Stimulated activated CD8-positive, alpha-beta memory T cell treated with anti-CD3 and anti-CD28 coated beads, Interleukin-4, amount 100 ng/mL, for 4 hours (primary cell): Measurements from ENCODE around the gene B2M.
"Not testable (repeated sequence)": the region's sequence is repeated elsewhere in the genome, so short reads cannot be mapped to it uniquely, and the experiment has no call there.

ENCODE experiments used
- DNase-seq, 2 donors: peaks; one replicate each; pipeline ENCODE4 v3.0.0-alpha.2; 2020; ENCODE audit warnings: low read depth in 2 of 2, low spot score in 1 of 2

B2M gene

DNA sequence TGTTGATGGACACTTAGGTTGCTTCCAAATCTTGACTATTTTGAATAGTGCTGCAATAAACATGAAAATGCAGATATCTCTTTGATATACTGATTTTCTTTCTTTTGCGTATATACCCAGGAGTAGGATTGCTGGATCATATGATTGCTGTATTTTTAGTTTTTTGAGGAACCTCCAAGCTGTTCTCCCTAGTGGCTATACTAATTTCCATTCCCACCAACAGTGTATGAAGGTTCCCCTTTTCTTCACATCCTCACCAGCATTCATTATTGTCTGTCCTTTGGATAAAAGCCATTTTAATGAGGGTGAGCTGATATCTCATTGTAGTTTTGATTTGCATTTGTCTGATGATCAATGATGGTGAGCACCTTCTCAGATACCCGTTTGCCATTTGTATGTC lies 12.7 kb upstream of the B2M start:
- no peak for DNase-seq

DNA sequence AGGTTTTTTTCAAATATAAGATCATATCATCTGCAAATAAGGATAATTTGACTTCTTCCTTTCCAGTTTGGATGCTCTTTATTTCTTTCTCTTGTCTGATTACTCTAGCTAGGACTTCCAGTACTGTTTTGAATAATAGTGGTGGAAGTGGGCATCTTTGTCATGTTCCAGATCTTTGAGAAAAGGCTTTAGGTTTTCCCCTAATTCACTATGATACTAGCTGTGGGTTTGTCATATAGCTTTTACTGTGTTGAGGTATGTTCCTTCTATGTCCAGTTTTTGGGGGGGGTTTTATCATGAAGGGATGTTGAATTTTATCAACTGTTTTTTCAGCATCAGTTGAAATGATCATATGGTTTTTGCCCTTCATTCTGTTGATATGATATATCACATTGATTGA lies 10.6 kb upstream of the B2M start:
- DNase-seq: not testable (repeated sequence)

GRCh38 chr15:44705986-44706385 lies 5.3 kb upstream of the B2M start:
- DNase-seq: no peak

DNA sequence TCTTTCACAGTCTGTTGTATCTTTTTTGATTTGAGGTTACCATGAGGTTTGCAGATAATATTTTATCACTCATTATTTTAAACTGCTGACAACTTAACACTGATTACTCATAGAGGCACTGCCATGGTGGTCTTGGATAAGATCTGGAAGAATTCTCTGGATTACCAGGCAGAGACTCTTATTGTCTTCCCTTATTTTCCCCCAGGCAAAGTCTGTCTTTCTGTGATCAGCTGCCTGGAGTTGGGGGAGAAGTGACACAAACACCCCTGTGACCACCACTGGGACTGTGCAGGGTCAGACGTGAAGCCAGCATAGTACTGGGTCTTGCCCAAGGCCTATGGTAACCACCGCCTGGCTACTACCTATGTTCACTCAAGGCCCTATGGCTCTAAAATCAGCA lies 4.9 kb upstream of the B2M start:
- no peak for DNase-seq

GRCh38 chr15:44706946-44707636 lies 4.2 kb upstream of the B2M start:
- DNase-seq: no peak

DNA sequence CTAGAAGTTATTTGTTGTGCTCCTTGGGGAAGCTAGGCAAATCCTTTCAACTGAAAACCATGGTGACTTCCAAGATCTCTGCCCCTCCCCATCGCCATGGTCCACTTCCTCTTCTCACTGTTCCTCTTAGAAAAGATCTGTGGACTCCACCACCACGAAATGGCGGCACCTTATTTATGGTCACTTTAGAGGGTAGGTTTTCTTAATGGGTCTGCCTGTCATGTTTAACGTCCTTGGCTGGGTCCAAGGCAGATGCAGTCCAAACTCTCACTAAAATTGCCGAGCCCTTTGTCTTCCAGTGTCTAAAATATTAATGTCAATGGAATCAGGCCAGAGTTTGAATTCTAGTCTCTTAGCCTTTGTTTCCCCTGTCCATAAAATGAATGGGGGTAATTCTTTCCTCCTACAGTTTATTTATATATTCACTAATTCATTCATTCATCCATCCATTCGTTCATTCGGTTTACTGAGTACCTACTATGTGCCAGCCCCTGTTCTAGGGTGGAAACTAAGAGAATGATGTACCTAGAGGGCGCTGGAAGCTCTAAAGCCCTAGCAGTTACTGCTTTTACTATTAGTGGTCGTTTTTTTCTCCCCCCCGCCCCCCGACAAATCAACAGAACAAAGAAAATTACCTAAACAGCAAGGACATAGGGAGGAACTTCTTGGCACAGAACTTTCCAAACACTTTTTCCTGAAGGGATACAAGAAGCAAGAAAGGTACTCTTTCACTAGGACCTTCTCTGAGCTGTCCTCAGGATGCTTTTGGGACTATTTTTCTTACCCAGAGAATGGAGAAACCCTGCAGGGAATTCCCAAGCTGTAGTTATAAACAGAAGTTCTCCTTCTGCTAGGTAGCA lies 851 bp upstream of the B2M start:
- no peak for DNase-seq

GRCh38 chr15:44711743-44712345 lies 527 bp downstream of the B2M start:
- no peak for DNase-seq

DNA sequence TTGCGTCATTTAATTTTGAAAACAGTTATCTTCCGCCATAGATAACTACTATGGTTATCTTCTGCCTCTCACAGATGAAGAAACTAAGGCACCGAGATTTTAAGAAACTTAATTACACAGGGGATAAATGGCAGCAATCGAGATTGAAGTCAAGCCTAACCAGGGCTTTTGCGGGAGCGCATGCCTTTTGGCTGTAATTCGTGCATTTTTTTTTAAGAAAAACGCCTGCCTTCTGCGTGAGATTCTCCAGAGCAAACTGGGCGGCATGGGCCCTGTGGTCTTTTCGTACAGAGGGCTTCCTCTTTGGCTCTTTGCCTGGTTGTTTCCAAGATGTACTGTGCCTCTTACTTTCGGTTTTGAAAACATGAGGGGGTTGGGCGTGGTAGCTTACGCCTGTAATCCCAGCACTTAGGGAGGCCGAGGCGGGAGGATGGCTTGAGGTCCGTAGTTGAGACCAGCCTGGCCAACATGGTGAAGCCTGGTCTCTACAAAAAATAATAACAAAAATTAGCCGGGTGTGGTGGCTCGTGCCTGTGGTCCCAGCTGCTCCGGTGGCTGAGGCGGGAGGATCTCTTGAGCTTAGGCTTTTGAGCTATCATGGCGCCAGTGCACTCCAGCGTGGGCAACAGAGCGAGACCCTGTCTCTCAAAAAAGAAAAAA lies 1.2 kb downstream of the B2M start:
- DNase-seq: no peak

GRCh38 chr15:44713006-44713966 lies 2.0 kb downstream of the B2M start:
- DNase-seq: no peak

DNA sequence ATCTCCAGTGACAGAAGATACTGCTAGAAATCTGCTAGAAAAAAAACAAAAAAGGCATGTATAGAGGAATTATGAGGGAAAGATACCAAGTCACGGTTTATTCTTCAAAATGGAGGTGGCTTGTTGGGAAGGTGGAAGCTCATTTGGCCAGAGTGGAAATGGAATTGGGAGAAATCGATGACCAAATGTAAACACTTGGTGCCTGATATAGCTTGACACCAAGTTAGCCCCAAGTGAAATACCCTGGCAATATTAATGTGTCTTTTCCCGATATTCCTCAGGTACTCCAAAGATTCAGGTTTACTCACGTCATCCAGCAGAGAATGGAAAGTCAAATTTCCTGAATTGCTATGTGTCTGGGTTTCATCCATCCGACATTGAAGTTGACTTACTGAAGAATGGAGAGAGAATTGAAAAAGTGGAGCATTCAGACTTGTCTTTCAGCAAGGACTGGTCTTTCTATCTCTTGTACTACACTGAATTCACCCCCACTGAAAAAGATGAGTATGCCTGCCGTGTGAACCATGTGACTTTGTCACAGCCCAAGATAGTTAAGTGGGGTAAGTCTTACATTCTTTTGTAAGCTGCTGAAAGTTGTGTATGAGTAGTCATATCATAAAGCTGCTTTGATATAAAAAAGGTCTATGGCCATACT lies 4.0 kb downstream of the B2M start:
- no peak for DNase-seq

DNA sequence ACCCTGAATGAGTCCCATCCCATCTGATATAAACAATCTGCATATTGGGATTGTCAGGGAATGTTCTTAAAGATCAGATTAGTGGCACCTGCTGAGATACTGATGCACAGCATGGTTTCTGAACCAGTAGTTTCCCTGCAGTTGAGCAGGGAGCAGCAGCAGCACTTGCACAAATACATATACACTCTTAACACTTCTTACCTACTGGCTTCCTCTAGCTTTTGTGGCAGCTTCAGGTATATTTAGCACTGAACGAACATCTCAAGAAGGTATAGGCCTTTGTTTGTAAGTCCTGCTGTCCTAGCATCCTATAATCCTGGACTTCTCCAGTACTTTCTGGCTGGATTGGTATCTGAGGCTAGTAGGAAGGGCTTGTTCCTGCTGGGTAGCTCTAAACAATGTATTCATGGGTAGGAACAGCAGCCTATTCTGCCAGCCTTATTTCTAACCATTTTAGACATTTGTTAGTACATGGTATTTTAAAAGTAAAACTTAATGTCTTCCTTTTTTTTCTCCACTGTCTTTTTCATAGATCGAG lies 4.5 kb downstream of the B2M start:
- DNase-seq: no peak

GRCh38 chr15:44716983-44717602 lies 5.8 kb downstream of the B2M start:
- no peak for DNase-seq

DNA sequence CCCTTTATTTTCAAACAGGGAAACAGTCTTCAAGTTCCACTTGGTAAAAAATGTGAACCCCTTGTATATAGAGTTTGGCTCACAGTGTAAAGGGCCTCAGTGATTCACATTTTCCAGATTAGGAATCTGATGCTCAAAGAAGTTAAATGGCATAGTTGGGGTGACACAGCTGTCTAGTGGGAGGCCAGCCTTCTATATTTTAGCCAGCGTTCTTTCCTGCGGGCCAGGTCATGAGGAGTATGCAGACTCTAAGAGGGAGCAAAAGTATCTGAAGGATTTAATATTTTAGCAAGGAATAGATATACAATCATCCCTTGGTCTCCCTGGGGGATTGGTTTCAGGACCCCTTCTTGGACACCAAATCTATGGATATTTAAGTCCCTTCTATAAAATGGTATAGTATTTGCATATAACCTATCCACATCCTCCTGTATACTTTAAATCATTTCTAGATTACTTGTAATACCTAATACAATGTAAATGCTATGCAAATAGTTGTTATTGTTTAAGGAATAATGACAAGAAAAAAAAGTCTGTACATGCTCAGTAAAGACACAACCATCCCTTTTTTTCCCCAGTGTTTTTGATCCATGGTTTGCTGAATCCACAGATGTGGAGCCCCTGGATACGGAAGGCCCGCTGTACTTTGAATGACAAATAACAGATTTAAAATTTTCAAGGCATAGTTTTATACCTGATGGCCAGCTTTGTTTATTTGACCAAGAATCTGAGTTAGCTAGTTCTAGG lies 7.0 kb downstream of the B2M start:
- DNase-seq: no peak

DNA sequence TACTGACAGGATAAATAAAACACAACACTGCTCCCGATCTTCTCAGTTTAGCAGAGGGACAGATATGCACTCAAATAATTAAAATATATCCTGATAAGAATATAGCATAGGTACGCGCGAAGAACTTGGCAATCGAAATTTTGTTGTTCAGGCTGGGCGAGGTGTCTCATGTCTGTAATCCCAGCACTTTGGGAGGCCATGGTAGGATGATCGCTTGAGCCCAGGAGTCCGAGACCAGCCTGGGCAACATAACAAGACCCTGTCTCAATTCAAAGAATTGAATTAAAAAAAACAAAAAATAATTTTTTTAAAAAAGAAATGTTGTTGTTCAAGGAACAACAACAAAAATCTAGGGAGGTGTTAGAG lies 7.6 kb downstream of the B2M start:
- DNase-seq: no peak

DNA sequence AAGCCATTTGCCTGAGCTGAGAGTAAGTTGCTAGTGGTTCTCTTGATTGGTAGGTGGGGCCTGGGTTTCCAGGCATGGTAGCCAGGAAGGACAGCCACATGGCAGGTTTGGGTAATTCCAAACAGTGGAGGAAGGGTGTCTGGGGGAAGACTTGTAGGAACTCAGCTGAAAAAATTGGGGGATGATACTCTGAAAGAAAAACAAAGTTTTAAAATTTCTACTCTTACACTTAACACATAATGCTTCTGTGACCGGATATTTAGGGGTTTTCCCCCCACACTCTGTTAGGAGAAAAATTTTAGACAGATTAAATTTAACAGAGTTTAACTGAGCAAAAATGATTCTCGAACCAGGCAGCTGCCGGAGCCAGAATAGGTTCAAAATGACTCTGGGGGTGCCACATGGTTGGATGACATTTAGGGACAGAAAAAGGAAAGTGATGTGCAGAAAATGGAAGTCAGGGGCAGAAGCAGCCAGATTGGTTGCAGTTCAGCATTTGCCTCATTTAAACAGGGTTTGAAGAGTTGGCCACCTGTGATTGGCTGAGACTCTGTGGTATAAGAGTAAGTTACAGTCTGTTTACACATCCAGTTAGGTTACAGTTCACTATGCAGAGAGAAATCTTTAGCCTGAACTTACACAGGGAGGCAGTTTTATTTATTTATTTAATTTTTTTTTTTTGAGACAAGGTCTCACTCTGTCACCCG lies 8.1 kb downstream of the B2M start:
- DNase-seq: no peak

- DNase-seq: not testable (repeated sequence)
These were observed 8.7 kb downstream of the B2M start for GRCh38 chr15:44720000-44720435.

GRCh38 chr15:44720460-44721176 lies 9.3 kb downstream of the B2M start:
- DNase-seq: no peak
